Measurements from ENCODE around the gene SNRNP200.

- TF ChIP-seq CTCF (IDR thresholded peaks at IDR 0.05), result no peak
- TF ChIP-seq POLR2A (IDR thresholded peaks at IDR 0.05), result no peak
Observed at GRCh38 chr2:96341641-96342040, 36.3 kb upstream of the SNRNP200 start.
